ENCODE measurements around the gene LRP1.

LRP1 gene

GRCh38 chr12:57135527-57136326 lies 7.4 kb downstream of the LRP1 start:
- DNase-seq (ENCODE audit: low spot score), result no peak

GRCh38 chr12:57138526-57139272 lies 10.4 kb downstream of the LRP1 start:
- DNase-seq (ENCODE audit: low spot score), result no peak

GRCh38 chr12:57139796-57140649 lies 11.7 kb downstream of the LRP1 start:
- DNase-seq (ENCODE audit: low spot score), result no peak

DNA sequence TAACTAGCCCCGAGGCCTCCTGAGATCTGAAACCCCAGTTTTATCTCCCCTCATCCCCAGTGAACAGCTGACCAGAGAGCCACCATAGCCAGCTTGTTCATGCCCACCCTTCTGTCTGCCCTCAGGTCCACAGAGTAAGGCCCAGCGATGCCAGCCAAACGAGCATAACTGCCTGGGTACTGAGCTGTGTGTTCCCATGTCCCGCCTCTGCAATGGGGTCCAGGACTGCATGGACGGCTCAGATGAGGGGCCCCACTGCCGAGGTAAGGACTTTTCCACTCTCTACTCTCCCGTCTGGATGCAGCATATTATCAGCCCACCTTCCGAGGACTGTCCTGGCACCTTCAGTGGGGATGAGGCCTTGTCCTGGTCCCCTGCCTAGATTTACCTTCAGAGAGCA lies 13.0 kb downstream of the LRP1 start:
- DNase-seq (ENCODE audit: low spot score), result no peak

GRCh38 chr12:57142121-57142520 lies 13.8 kb downstream of the LRP1 start:
- no peak for DNase-seq (ENCODE audit: low spot score)

DNA sequence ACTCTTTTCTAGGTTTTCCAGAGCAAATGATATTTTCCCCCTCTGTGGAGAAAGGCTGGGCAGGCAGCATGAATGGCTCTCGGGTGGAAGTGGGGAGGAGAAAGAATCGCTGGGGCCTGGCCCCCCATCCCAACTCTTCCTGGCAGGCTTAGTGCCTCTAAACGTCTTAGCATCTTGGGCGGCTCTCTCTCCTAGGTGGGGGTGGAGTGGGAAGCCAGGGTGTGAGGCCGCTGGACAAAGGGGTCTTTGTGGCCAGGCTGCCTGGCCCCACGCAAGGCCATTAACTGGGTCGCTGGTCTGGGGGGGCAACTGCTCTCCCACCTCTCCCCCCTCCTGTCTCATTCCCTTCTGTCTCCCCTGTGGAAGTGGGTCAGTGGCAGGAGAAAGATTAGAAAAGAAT lies 14.4 kb downstream of the LRP1 start:
- no peak for DNase-seq (ENCODE audit: low spot score)

- DNase-seq (ENCODE audit: low spot score), result no peak
Observed at GRCh38 chr12:57143454-57143853, 15.2 kb downstream of the LRP1 start.

GRCh38 chr12:57145460-57146059 lies 17.3 kb downstream of the LRP1 start:
- DNase-seq (ENCODE audit: low spot score), result no peak

DNA sequence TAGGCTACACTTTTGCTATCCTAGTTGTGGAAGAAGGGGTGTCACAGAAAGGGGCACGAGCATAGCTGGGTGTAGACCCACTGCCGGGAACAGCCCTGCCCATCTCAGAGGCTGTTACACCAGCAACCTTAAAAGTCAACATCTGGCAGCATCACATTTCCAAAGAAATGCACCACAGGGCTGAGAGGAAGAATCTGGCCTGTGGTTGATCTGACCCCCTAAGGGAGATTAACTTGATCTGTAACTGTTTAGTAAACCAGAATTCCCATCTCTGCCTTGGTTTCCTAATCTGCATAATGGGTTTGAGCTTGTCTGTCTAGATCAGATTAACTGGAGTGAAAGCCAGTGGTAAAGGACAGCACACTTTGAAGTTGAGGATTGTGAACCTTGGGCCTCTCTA lies 17.8 kb downstream of the LRP1 start:
- DNase-seq (ENCODE audit: low spot score), result no peak

GRCh38 chr12:57146961-57147944 lies 19.0 kb downstream of the LRP1 start, which contains the start of gene LRP1-AS:
Gene LRP1-AS (minus strand): TSS chr12:57147619.
- no peak for DNase-seq (ENCODE audit: low spot score)

DNA sequence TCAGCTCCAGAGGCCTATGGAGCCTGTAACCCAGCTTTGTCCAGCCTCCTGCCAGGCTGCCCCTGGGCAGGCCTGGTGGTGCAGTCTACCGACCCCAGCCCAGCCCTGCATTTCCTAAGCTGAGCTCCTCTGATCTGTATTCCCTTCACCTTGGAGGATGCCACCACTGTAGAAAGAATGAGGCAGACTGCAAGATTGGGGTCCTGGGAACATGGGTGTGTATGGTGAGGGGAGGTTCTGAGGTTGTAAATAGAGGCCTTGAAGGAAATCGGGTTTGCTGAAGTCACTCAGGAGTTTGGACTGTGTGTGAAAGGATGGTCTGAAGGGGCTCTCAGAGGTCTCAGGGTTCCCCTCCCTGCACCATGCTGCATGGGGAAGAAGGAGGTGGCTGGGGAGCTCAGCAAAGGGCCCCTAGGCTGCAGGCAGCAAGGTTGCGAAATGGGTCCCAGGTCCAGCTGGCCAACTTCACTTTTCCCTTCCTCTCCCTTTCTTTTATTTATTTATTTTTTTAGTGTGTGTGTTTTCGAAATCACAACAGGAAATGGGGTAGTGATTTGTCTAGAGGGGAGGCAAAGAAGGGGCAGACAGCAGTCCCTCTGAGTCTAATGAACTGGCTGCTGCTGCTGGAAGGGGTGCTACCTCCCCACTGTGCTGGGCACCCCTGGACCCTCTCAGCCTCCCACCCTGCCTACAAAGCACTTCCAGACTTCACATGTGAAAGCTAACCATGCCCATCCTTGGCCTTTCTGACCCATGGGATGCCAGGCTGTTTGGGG lies 20.4 kb downstream of the LRP1 start:
- DNase-seq (ENCODE audit: low spot score), result peak; percentile 77

DNA sequence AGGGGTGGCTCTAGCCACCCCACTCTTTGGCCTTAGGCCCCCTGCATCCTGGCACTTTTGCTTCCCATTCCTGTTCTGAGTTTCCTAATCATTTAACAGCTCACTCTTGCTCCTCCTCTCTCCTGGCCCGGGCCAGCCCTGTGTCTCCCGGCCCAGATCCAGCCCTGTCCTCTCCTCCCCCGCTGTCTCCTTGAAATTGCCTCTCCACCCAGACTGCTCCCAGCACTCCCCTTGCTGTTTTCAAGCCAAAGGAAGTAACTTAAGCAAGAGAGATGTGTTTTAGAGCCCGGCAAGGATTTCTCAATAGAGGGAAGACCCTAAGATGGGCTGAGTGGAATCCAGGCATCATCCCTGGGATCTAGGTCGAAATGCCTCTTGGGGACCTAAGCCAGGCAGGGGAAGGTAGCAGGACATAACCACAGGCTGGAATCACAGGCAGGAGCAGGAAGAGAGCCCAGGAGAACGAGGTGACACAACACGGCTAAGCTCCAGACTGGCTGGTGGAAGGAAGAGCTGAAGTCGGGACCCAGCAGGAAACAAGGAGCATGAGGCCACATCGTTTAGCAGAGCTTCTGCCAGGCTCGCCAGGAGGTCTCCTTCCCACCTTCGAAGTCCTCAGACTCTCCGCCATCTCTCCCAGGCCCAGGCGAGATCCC lies 21.1 kb downstream of the LRP1 start:
- DNase-seq (ENCODE audit: low spot score), result peak; percentile 79

DNA sequence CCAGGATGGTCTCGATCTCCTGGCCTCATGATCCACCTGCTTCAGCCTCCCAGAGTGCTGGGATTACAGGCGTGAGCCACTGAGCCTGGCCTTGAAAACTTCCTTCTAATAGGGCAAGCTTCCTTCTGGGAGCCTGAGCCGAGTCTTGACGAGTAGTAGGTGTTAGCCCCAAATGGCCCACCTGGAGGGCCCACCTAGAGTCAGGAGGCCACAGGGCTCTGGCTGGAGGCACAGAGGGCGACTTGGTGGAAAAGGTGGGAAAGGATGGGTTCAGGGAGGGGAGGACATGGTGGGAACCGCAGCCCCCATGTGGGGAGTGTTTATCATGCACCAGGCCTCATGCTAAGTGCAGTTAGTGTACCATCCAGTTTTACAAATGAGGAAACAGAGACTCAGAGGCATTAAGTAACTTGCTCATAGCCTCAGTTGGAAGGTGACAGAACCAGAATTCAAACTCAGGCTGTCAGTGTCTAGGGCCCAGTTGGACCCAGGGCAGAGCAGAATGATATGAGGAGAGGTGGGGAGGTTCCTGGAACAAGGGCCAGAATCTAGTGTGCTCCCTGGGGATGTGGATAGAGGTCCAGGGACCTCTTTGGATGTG lies 22.2 kb downstream of the LRP1 start:
- no peak for DNase-seq (ENCODE audit: low spot score)

DNA sequence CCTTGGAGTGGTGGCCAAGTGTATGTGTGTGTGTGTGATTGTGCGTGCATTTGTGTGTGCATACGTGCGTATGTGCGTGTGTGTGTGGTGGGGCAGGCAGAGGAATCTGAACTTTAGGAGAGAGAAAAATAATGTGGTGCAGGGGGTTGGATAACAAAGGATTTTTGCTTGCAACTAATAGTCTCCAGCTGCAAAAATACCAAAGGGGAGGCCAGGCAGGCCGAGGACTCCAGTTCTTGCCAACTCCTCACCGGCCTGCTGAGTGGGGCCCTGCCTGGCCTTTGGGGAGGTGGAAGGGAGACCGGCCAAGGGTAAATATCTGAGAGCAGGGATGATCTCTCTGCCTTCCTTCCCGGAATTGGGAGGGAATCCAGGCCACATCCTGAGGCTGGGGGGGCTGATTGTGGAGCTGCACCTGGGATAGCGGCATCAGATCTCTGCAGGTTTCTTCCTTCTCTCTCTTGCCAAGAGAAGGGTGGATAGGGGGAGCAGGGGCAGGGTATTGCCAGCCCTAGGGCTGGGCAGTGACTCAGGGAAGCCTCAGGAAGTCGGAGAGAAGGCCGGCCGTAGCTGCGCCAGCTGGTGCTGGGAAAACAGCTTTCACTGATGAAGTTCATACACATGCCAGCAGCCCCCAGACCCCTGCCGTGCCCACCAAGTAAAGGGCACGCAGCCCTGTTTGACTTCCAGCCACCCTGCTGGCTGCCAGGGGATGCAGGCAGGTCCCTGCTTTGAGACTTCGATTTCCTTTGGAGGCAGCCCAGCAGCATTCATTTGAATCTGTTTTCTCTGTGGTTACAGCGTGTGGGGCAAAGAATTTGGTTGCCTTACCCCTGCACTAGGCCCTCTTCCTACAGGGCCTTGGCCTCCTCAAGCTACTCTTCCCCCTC lies 23.7 kb downstream of the LRP1 start:
- DNase-seq (ENCODE audit: low spot score), result no peak

GRCh38 chr12:57152639-57153038 lies 24.4 kb downstream of the LRP1 start:
- DNase-seq (ENCODE audit: low spot score), result no peak

GRCh38 chr12:57153415-57153997 lies 25.2 kb downstream of the LRP1 start:
- no peak for DNase-seq (ENCODE audit: low spot score)

DNA sequence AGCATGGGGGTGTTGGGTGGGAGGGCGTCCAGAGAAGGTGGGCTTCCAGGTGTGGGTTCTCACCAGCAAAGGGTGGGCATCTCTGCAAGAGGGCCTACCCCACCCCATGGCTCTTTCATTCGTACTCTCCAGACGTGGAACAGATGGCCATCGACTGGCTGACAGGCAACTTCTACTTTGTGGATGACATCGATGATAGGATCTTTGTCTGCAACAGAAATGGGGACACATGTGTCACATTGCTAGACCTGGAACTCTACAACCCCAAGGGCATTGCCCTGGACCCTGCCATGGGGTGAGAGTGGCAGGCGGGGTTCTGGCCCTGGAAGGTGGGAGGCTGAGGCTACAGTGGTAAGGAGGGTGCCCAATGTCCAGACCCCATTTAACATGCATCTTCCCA lies 25.8 kb downstream of the LRP1 start:
- no peak for DNase-seq (ENCODE audit: low spot score)
